HG03575 (cell line): ENCODE data around the gene DYSF.

Experiments
- ATAC-seq: cut with Tn5 transposase; IDR thresholded peaks from one replicate; pipeline ENCODE4 v1.9.1; 2021; ENCODE audit not compliant: unreplicated experiment, insufficient number of reproducible peaks, low FRiP score; ENCODE audit errors: extremely low read depth

DYSF gene

GRCh38 chr2:71512386-71512785 lies 59.0 kb downstream of the DYSF start:
- no peak for ATAC-seq

- no peak for ATAC-seq
Observed at GRCh38 chr2:71513096-71513495, 59.7 kb downstream of the DYSF start.

- ATAC-seq, result no peak
Observed at GRCh38 chr2:71513721-71514120, 60.4 kb downstream of the DYSF start.

- no peak for ATAC-seq
Observed at GRCh38 chr2:71516253-71516888, 63.0 kb downstream of the DYSF start.

- no peak for ATAC-seq
Observed at GRCh38 chr2:71517851-71518250, 64.5 kb downstream of the DYSF start.

GRCh38 chr2:71521436-71521950 lies 68.1 kb downstream of the DYSF start:
- no peak for ATAC-seq

GRCh38 chr2:71524476-71524875 lies 71.1 kb downstream of the DYSF start:
- ATAC-seq, result no peak

GRCh38 chr2:71526141-71526540 lies 72.8 kb downstream of the DYSF start:
- ATAC-seq, result no peak

- no peak for ATAC-seq
Observed at GRCh38 chr2:71526975-71527374, 73.6 kb downstream of the DYSF start.

- ATAC-seq, result no peak
Observed at GRCh38 chr2:71528131-71528591, 74.8 kb downstream of the DYSF start.

GRCh38 chr2:71528749-71529148 lies 75.4 kb downstream of the DYSF start:
- no peak for ATAC-seq

- ATAC-seq, result no peak
Observed at GRCh38 chr2:71530211-71530610, 76.8 kb downstream of the DYSF start.

- ATAC-seq, result no peak
Observed at GRCh38 chr2:71530641-71531332, 77.4 kb downstream of the DYSF start.

GRCh38 chr2:71531522-71532047 lies 78.2 kb downstream of the DYSF start:
- no peak for ATAC-seq

- ATAC-seq, result no peak
Observed at GRCh38 chr2:71532327-71532726, 79.0 kb downstream of the DYSF start.

- ATAC-seq, result no peak
Observed at GRCh38 chr2:71534201-71534600, 80.8 kb downstream of the DYSF start.

- ATAC-seq, result no peak
Observed at GRCh38 chr2:71534826-71535225, 81.5 kb downstream of the DYSF start.

GRCh38 chr2:71535526-71535925 lies 82.2 kb downstream of the DYSF start:
- ATAC-seq, result no peak

- no peak for ATAC-seq
Observed at GRCh38 chr2:71536226-71536671, 82.9 kb downstream of the DYSF start.

- ATAC-seq, result no peak
Observed at GRCh38 chr2:71538241-71538640, 84.9 kb downstream of the DYSF start.
